NCI-H1694 treated with DMSO at 0.1 percent for 48 hours (cell line): ENCODE results near the gene TBX19.

Experiments
- DNase-seq: peaks from one replicate; lab custom pipeline; 2025; lab: John Stamatoyannopoulos, UW

Gene TBX19

GRCh38 chr1:168360151-168361021 lies 79.7 kb downstream of the TBX19 start:
- DNase-seq = no peak

DNA sequence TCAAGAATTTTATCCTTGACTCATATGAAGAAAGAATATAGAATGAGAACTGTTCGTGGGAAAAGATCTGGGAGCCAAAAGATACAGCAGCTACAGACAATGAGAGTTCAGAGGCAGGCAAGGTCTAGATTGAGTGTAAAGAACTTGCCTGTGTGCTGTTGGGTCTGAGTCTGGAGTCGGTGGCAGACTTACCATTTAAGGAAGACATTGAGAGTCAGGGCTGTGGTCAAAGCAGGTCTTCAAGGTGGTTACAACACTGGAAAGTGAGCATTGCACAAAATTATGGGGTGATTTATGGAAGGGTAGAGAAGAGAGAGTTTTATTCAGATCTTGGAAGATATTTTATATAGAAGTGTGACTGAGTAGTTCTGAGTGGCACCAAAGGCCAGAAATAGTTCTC lies 80.6 kb downstream of the TBX19 start:
- DNase-seq = no peak

GRCh38 chr1:168362991-168363390 lies 82.3 kb downstream of the TBX19 start:
- DNase-seq = no peak
